ENCODE data around the gene CARMIL1.

The CARMIL1 gene

GRCh38 chr6:25301362-25301761 lies 22.2 kb downstream of the CARMIL1 start:
- no peak for TF ChIP-seq CTCF (conservative IDR thresholded peaks at IDR 0.05)
- H3K27ac ChIP-seq, result no peak overlapping the region

- no peak for TF ChIP-seq CTCF (conservative IDR thresholded peaks at IDR 0.05)
- no peak overlapping the region for H3K27ac ChIP-seq
Measured at GRCh38 chr6:25302151-25302550, 23.0 kb downstream of the CARMIL1 start.

GRCh38 chr6:25302677-25303128 lies 23.5 kb downstream of the CARMIL1 start:
- TF ChIP-seq CTCF (conservative IDR thresholded peaks at IDR 0.05), result no peak
- H3K27ac ChIP-seq, result no peak overlapping the region

- TF ChIP-seq CTCF (conservative IDR thresholded peaks at IDR 0.05), result no peak
- H3K27ac ChIP-seq, result no peak overlapping the region
Measured at GRCh38 chr6:25303254-25303653, 24.1 kb downstream of the CARMIL1 start.

- TF ChIP-seq CTCF (conservative IDR thresholded peaks at IDR 0.05), result no peak
- H3K27ac ChIP-seq, result no peak overlapping the region
Measured at GRCh38 chr6:25306379-25306778, 27.2 kb downstream of the CARMIL1 start.

- H3K27ac ChIP-seq, result no peak overlapping the region
- TF ChIP-seq CTCF (conservative IDR thresholded peaks at IDR 0.05), result no peak
Measured at GRCh38 chr6:25307805-25308494, 28.8 kb downstream of the CARMIL1 start.

GRCh38 chr6:25309886-25310285 lies 30.7 kb downstream of the CARMIL1 start:
- no peak for TF ChIP-seq CTCF (conservative IDR thresholded peaks at IDR 0.05)
- H3K27ac ChIP-seq, result no peak overlapping the region

All from VCaP (cell line).